ENCODE results near the gene KCNJ9.

DNA sequence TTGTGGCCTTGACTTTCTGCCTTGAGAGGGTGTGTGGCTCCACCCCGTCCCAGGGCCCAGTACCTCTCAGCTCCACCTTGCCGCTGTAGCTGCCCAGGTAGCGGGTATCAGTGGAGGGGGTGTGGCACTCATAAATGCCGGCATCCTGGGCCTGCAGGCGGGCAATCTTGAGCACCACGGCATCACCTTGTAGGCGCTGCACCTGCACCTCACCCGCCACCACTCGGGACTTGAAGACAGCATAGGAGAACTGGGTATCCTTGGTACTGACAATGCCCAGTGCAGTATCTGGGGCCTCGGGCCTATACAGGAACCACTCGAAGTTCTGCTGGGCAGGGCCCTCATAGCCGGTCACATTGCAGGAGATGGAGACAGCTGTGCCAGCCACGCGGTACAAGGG lies 13.5 kb downstream of the KCNJ9 start:
- TF ChIP-seq, protein P1, sequence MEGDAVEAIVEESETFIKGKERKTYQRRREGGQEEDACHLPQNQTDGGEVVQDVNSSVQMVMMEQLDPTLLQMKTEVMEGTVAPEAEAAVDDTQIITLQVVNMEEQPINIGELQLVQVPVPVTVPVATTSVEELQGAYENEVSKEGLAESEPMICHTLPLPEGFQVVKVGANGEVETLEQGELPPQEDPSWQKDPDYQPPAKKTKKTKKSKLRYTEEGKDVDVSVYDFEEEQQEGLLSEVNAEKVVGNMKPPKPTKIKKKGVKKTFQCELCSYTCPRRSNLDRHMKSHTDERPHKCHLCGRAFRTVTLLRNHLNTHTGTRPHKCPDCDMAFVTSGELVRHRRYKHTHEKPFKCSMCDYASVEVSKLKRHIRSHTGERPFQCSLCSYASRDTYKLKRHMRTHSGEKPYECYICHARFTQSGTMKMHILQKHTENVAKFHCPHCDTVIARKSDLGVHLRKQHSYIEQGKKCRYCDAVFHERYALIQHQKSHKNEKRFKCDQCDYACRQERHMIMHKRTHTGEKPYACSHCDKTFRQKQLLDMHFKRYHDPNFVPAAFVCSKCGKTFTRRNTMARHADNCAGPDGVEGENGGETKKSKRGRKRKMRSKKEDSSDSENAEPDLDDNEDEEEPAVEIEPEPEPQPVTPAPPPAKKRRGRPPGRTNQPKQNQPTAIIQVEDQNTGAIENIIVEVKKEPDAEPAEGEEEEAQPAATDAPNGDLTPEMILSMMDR (conservative IDR thresholded peaks at IDR 0.05; ENCODE audit: low read depth, low read length) = no peak
- TF ChIP-seq POLR2A (IDR thresholded peaks at IDR 0.05; ENCODE audit: low read depth, low read length) = no peak

Measured in IMR-90 (cell line).